H1 (cell line): ENCODE results near the gene PAX7. TPM values are rescaled to one million over a fixed set of nuclear protein-coding genes. Genes with fewer than 3 reads are reported as not detected.

Source experiments
- KDM4A ChIP-seq: IDR thresholded peaks from one replicate; pipeline ENCODE4 v1.7.1; 2012; ENCODE audit warnings: low read depth, mild to moderate bottlenecking, moderate library complexity, low read length, inconsistent platforms; ENCODE audit not compliant: severe bottlenecking
- POLR2AphosphoS5 ChIP-seq: IDR thresholded peaks from 2 replicates; pipeline ENCODE4 v1.6.1; 2011; ENCODE audit warnings: low read depth, low read length
- SIRT6 ChIP-seq: IDR thresholded peaks from one replicate; pipeline ENCODE4 v1.7.1; 2012; ENCODE audit warnings: low read length, inconsistent platforms
- polyA plus RNA-seq, 7 experiments: library from polyadenylated mRNA; depleted of rRNA in 3 of 7; stranded (reverse) in 5 of 7; unstranded in 2 of 7; fragments of >200 nt in 5 of 7; fragments of 200-250 nt in 2 of 7; gene quantifications; 1 replicate in 5 of 7; 2 replicates in 1 of 7; 4 replicates in 1 of 7; pipeline versions ENCODE4 v1.2.1 to v1.2.3, GENCODE V29; 2011 to 2013; ENCODE audit warnings: missing spikeins in 2 of 7, mixed read lengths in 2 of 7
- total RNA-seq: library from RNA; stranded (reverse); fragmentation: NEBNext Ultra II Directional; extraction: Animal tissue kit (Norgen Biotek cat#: 25700); gene quantifications from 2 replicates; pipeline ENCODE4 v1.2.1, GENCODE V29; 2021

The PAX7 gene
- total and polyA plus RNA-seq, 2 of the 8 experiments (the other 6 are each of a cell fraction or from before 2014, with no cell fraction given): not detected

DNA sequence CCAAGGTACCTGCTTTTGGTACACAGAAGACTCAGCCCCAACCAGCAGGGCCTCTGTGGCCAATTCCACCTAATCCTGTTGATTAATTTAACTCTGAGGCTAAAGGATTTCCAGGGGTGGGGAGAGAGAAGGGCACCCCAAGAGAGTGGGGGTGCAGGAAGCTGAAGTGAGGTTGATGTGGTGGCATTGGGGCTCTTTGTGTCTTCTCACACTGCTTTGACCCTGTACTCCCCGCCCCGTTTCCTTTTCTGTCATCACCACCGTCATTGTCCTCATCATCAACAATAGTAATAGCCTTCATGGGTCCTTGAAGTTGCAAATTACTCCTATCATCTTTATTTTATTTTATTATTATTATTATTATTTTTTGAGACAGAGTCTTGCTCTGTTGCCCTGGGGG is 55.9 kb downstream of the PAX7 start (continued):
- TF ChIP-seq SIRT6: no peak
- TF ChIP-seq KDM4A: no peak
- no peak for TF ChIP-seq POLR2AphosphoS5
- TF ChIP-seq, all 59 proteins: peak for 0
